H1 (cell line): ENCODE measurements around the gene PTPN3. TPM values are rescaled to one million over a fixed set of nuclear protein-coding genes. Genes with fewer than 3 reads are reported as not detected.

Source experiments
- BCL11A ChIP-seq, 2 experiments: IDR thresholded peaks; one replicate each; pipeline ENCODE4 v1.6.1; 2011; ENCODE audit warnings: low read depth in 2 of 2, low read length in 2 of 2, mild to moderate bottlenecking in 2 of 2
- CHD2 ChIP-seq: IDR thresholded peaks from 2 replicates; pipeline ENCODE4 v1.6.1; 2012; ENCODE audit warnings: low read length, improper control_type of control experiment
- CREB1 ChIP-seq: IDR thresholded peaks from 2 replicates; pipeline ENCODE4 v1.6.1; 2012; ENCODE audit warnings: inconsistent platforms
- GTF2F1 ChIP-seq: IDR thresholded peaks from 2 replicates; pipeline ENCODE4 v1.6.1; 2012; ENCODE audit warnings: low read depth, low read length, improper control_type of control experiment, borderline replicate concordance
- HDAC6 ChIP-seq: IDR thresholded peaks from one replicate; pipeline ENCODE4 v1.7.1; 2012; ENCODE audit warnings: low read depth, mild to moderate bottlenecking, inconsistent platforms, low read length, moderate library complexity
- NANOG ChIP-seq: IDR thresholded peaks from 2 replicates; pipeline ENCODE4 v1.6.1; 2011; ENCODE audit warnings: low read length, low read depth, mild to moderate bottlenecking, inconsistent platforms; ENCODE audit not compliant: insufficient read depth, poor library complexity, severe bottlenecking
- SIN3A ChIP-seq, 2 experiments: IDR thresholded peaks in 1 of 2; conservative IDR thresholded peaks in 1 of 2; 2 replicates each; pipeline ENCODE4 v1.6.1; 2011 to 2012; ENCODE audit warnings: low read length in 2 of 2, improper control_type of control experiment in 1 of 2, low read depth in 1 of 2, mild to moderate bottlenecking in 1 of 2
- SP2 ChIP-seq: IDR thresholded peaks from 2 replicates; pipeline ENCODE4 v1.6.1; 2012; ENCODE audit warnings: mild to moderate bottlenecking, low read length, inconsistent platforms
- TCF12 ChIP-seq: IDR thresholded peaks from 2 replicates; pipeline ENCODE4 v1.6.1; 2011; ENCODE audit warnings: low read depth, mild to moderate bottlenecking, low read length
- TEAD4 ChIP-seq: IDR thresholded peaks from 2 replicates; pipeline ENCODE4 v1.6.1; 2012; ENCODE audit warnings: low read depth, low read length, inconsistent platforms, mixed read lengths
- polyA plus RNA-seq, 7 experiments: library from polyadenylated mRNA; depleted of rRNA in 3 of 7; stranded (reverse) in 5 of 7; unstranded in 2 of 7; fragments of >200 nt in 5 of 7; fragments of 200-250 nt in 2 of 7; gene quantifications; 1 replicate in 5 of 7; 2 replicates in 1 of 7; 4 replicates in 1 of 7; pipeline versions ENCODE4 v1.2.1 to v1.2.3, GENCODE V29; 2011 to 2013; ENCODE audit warnings: missing spikeins in 2 of 7, mixed read lengths in 2 of 7
- total RNA-seq: library from RNA; stranded (reverse); fragmentation: NEBNext Ultra II Directional; extraction: Animal tissue kit (Norgen Biotek cat#: 25700); gene quantifications from 2 replicates; pipeline ENCODE4 v1.2.1, GENCODE V29; 2021
- TF ChIP-seq, protein P1 (sequence below), 3 experiments: IDR thresholded peaks; 1 replicate in 2 of 3; 2 replicates in 1 of 3; pipeline versions ENCODE4 v1.5.1 to v1.6.1; 2011; ENCODE audit warnings: low read length in 3 of 3, mild to moderate bottlenecking in 3 of 3, inconsistent platforms in 2 of 3, low read depth in 1 of 3, moderate library complexity in 1 of 3; ENCODE audit not compliant: insufficient read depth in 1 of 3; ENCODE audit errors: control extremely low read depth in 1 of 3

PTPN3 gene
- total and polyA plus RNA-seq, 2 of the 8 experiments (the other 6 are each of a cell fraction or from before 2014, with no cell fraction given): 2.9 to 3.7 TPM

GRCh38 chr9:109440797-109441287 is 57.3 kb downstream of the PTPN3 start (continued):
- TF ChIP-seq SP2 (no peak), NANOG (no peak), GTF2F1 (no peak), TEAD4 (no peak), BCL11A (IDR thresholded peaks at IDR 0.05; ENCODE audit: low read depth in 2 of 2, low read length in 2 of 2) (no peak), SIN3A (conservative IDR thresholded peaks at IDR 0.05 in 1 of 2, IDR thresholded peaks at IDR 0.05 in 1 of 2; ENCODE audit: low read depth in 1 of 2, low read length in 2 of 2) (0 out of 4 replicates have a peak, but pooled peaks of 1 of the 2 experiments have one; percentile 45), CREB1 (no peak), TCF12 (no peak), HDAC6 (no peak), CHD2 (no peak)
- TF ChIP-seq, protein P1, sequence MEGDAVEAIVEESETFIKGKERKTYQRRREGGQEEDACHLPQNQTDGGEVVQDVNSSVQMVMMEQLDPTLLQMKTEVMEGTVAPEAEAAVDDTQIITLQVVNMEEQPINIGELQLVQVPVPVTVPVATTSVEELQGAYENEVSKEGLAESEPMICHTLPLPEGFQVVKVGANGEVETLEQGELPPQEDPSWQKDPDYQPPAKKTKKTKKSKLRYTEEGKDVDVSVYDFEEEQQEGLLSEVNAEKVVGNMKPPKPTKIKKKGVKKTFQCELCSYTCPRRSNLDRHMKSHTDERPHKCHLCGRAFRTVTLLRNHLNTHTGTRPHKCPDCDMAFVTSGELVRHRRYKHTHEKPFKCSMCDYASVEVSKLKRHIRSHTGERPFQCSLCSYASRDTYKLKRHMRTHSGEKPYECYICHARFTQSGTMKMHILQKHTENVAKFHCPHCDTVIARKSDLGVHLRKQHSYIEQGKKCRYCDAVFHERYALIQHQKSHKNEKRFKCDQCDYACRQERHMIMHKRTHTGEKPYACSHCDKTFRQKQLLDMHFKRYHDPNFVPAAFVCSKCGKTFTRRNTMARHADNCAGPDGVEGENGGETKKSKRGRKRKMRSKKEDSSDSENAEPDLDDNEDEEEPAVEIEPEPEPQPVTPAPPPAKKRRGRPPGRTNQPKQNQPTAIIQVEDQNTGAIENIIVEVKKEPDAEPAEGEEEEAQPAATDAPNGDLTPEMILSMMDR (IDR thresholded peaks at IDR 0.05; ENCODE audit: control extremely low read depth in 1 of 3, insufficient read depth in 1 of 3, low read depth in 1 of 3, low read length in 3 of 3): peak in 2 of 3 experiments; percentile 75 to 88; a peak in 3 of 4 replicates
- TF ChIP-seq, all 59 proteins: peak for 10
